OCI-LY3 (cell line): ENCODE data around the gene SMG5.
A peak's percentile ranks its signal among the peaks of the same experiment; 100 is the strongest.

Experiments
- H2AFZ ChIP-seq: fragments of 200-600, 300-600 bp; shearing (Covaris generic); 2 replicates; pipeline ENCODE4 v1.6.0; 2014; ENCODE audit warnings: antibody characterized with exemption, low read depth, low read length
- H3K27ac ChIP-seq: fragments of 200-600, 300-600 bp; sonication (generic); 2 replicates; pipeline ENCODE4 v1.5.1; 2014; ENCODE audit warnings: mild to moderate bottlenecking, low read length, moderate library complexity, mixed read lengths
- H3K27me3 ChIP-seq: fragments of 200-600, 300-600 bp; sonication (generic); 2 replicates; pipeline ENCODE4 v1.6.1; 2014; ENCODE audit warnings: low read depth, low read length, mixed read lengths
- H3K36me3 ChIP-seq: fragments of 200-600, 300-600 bp; sonication (generic); replicated peaks from 2 replicates; pipeline ENCODE3; 2014; ENCODE audit warnings: low read depth, low read length, mixed read lengths
- H3K4me1 ChIP-seq: fragments of 300-600, 200-600 bp; sonication (generic); 2 replicates; pipeline ENCODE4 v1.6.1; 2014; ENCODE audit warnings: low read length, mixed read lengths
- H3K4me2 ChIP-seq: fragments of 200-600, 300-600 bp; sonication (generic); 2 replicates; pipeline ENCODE4 v1.6.1; 2014; ENCODE audit warnings: low read length, mixed read lengths
- H3K4me3 ChIP-seq: fragments of 300-600, 200-600 bp; sonication (generic); 2 replicates; pipeline ENCODE4 v1.5.1; 2014; ENCODE audit warnings: antibody characterized with exemption, mild to moderate bottlenecking, low read length, moderate library complexity
- H3K79me2 ChIP-seq: fragments of 300-600, 200-600 bp; shearing (Covaris generic); 2 replicates; pipeline ENCODE4 v1.6.1; 2014; ENCODE audit warnings: mild to moderate bottlenecking, low read length, mixed read lengths
- H3K9ac ChIP-seq: fragments of 300-600, 200-600 bp; shearing (Covaris generic); 2 replicates; pipeline ENCODE4 v1.6.0; 2014; ENCODE audit warnings: mild to moderate bottlenecking, low read length, moderate library complexity
- H3K9me3 ChIP-seq: fragments of 200-600, 300-600 bp; shearing (Covaris generic); 2 replicates; pipeline ENCODE4 v1.6.1; 2014; ENCODE audit warnings: low read length, mixed read lengths; ENCODE audit not compliant: insufficient read depth
- H4K20me1 ChIP-seq: fragments of 200-600, 300-600 bp; sonication (generic); 2 replicates; pipeline ENCODE4 v1.6.1; 2016; ENCODE audit warnings: low read length, mixed read lengths; ENCODE audit not compliant: insufficient read depth
- CTCF ChIP-seq: fragments of 200-600, 300-600 bp; sonication (generic); IDR thresholded peaks from 2 replicates; pipeline ENCODE4 v1.5.1; 2014; ENCODE audit warnings: antibody characterized with exemption, low read length, low read depth
- EZH2phosphoT487 ChIP-seq: fragments of 200-600 bp; shearing (Covaris generic); IDR thresholded peaks from 2 replicates; pipeline ENCODE4 v1.6.1; 2018; ENCODE audit warnings: antibody characterized with exemption, mixed run types, low read depth

SMG5 gene

GRCh38 chr1:156262461-156263287, 20.0 kb downstream of the SMG5 start:
- H3K4me2 ChIP-seq = no peak overlapping the region
- peaks cover 78% of the 10 kb centered on the region for H3K36me3 ChIP-seq
- H3K27ac ChIP-seq = no peak overlapping the region

GRCh38 chr1:156260896-156261295, 21.7 kb downstream of the SMG5 start:
- Histone ChIP-seq H3K27ac (no peak overlapping the region), H3K4me3 (no peak overlapping the region), H3K36me3 (peaks cover 75% of the 10 kb centered on the region), H3K4me2 (no peak overlapping the region), H3K9me3 (no peaks in the 10 kb centered on the region), H3K79me2 (no peaks in the 10 kb centered on the region), H4K20me1 (no peaks in the 10 kb centered on the region), H3K27me3 (no peaks in the 10 kb centered on the region), H3K4me1 (no peaks in the 10 kb centered on the region), H2AFZ (no peak overlapping the region), H3K9ac (no peak overlapping the region)
- TF ChIP-seq EZH2phosphoT487 (no peak), CTCF (no peak)

More at GRCh38 chr1:156262461-156263287, 20.0 kb downstream of the SMG5 start:
- Histone ChIP-seq H4K20me1 (no peaks in the 10 kb centered on the region), H3K9me3 (no peaks in the 10 kb centered on the region), H2AFZ (no peak overlapping the region), H3K4me1 (no peaks in the 10 kb centered on the region), H3K4me3 (no peak overlapping the region), H3K79me2 (no peaks in the 10 kb centered on the region), H3K9ac (no peak overlapping the region), H3K27me3 (no peaks in the 10 kb centered on the region)
- TF ChIP-seq CTCF (no peak), EZH2phosphoT487 (no peak)

GRCh38 chr1:156259805-156260204, 22.8 kb downstream of the SMG5 start:
- H3K4me1 ChIP-seq = no peaks in the 10 kb centered on the region
- no peak overlapping the region for H3K27ac ChIP-seq
- no peaks in the 10 kb centered on the region for H3K79me2 ChIP-seq
- H3K36me3 ChIP-seq = peaks cover 69% of the 10 kb centered on the region
- TF ChIP-seq CTCF = peak; percentile 31; the same call in 1 of the 2 replicates
- TF ChIP-seq EZH2phosphoT487 = no peak
- H4K20me1 ChIP-seq = no peaks in the 10 kb centered on the region
- no peak overlapping the region for H3K4me3 ChIP-seq
- H3K9me3 ChIP-seq = no peaks in the 10 kb centered on the region
- H3K9ac ChIP-seq = no peak overlapping the region
- H3K27me3 ChIP-seq = no peaks in the 10 kb centered on the region
- no peak overlapping the region for H2AFZ ChIP-seq
- H3K4me2 ChIP-seq = no peak overlapping the region

GRCh38 chr1:156258859-156259258, 23.8 kb downstream of the SMG5 start:
- no peaks in the 10 kb centered on the region for H3K27me3 ChIP-seq
- H3K79me2 ChIP-seq = no peaks in the 10 kb centered on the region
- no peaks in the 10 kb centered on the region for H3K9me3 ChIP-seq
- H3K9ac ChIP-seq = no peak overlapping the region
- H3K27ac ChIP-seq = no peak overlapping the region
- H3K36me3 ChIP-seq = peaks cover 67% of the 10 kb centered on the region
- H4K20me1 ChIP-seq = no peaks in the 10 kb centered on the region
- TF ChIP-seq EZH2phosphoT487 = no peak
- no peak for TF ChIP-seq CTCF
- H3K4me1 ChIP-seq = no peaks in the 10 kb centered on the region
- no peak overlapping the region for H3K4me2 ChIP-seq
- no peak overlapping the region for H3K4me3 ChIP-seq
- H2AFZ ChIP-seq = no peak overlapping the region
